HepG2 (cell line): ENCODE data around the gene TTC31. TPM values are rescaled to one million over a fixed set of nuclear protein-coding genes. Genes with fewer than 3 reads are reported as not detected.

Experiments
- ATAC-seq: fragments of 200-7000 bp; cut with Tn5 transposase; 3 replicates; pipeline ENCODE4 v1.9.1; 2020; ENCODE audit warnings: mild to moderate bottlenecking, moderate library complexity
- BruUV-seq: library from RNA; stranded (reverse); fragments of 400-500 nt; replicated peaks from 2 replicates; lab custom pipeline; 2021; lab: Mats Ljungman, UMichigan
- CTCF ChIA-PET: fragments of 300-600 bp; formaldehyde crosslinking; extraction: SDS; loops from one replicate; lab custom pipeline; 2021; ENCODE audit warnings: low total read pairs, inconsistent platforms, low intra/inter-chr PET ratio; lab: Yijun Ruan, JAX
- POLR2A ChIA-PET: fragments of 350-600 bp; sonication (Branson Sonifier 250); formaldehyde crosslinking; loops from one replicate; lab custom pipeline; 2020; ENCODE audit warnings: antibody characterized with exemption, inconsistent platforms; lab: Yijun Ruan, JAX
- DNase-seq: peaks from one replicate; pipeline ENCODE4 v3.0.0-alpha.2; 2015; ENCODE audit warnings: low spot score
- FAIRE-seq: peaks from 3 replicates; lab custom pipeline; 2011; peaks lifted over from hg19 to GRCh38; lab: Jason Lieb, UNC
- H2AFZ ChIP-seq: one replicate; pipeline ENCODE4 v1.6.1; 2011; ENCODE audit warnings: low read length, inconsistent platforms
- H3K27ac ChIP-seq: fragments of 300-600 bp; 3 replicates; pipeline ENCODE4 v1.8.0; 2011; ENCODE audit warnings: mixed run types, mild to moderate bottlenecking, mixed read lengths, low read length, inconsistent platforms; ENCODE audit not compliant: insufficient read depth; ENCODE audit errors: extremely low read length
- H3K27me3 ChIP-seq, 2 experiments: fragments of 200-600 bp in 1 of 2; 2 replicates in 1 of 2; 3 replicates in 1 of 2; pipeline versions ENCODE4 v1.6.0 to v1.8.0; 2011; ENCODE audit warnings: low read length in 2 of 2, mild to moderate bottlenecking in 2 of 2, moderate library complexity in 2 of 2, inconsistent platforms in 1 of 2; ENCODE audit not compliant: insufficient read depth in 2 of 2, control insufficient read depth in 1 of 2
- H3K36me3 ChIP-seq, 2 experiments: fragments of 200-600 bp in 1 of 2; replicated peaks in 1 of 2; 2 replicates in 1 of 2; 3 replicates in 1 of 2; pipeline versions ENCODE4 v1.5.1 to v1.8.0; 2011; ENCODE audit warnings: low read length in 2 of 2, inconsistent platforms in 1 of 2; ENCODE audit not compliant: insufficient read depth in 2 of 2, control insufficient read depth in 1 of 2
- H3K4me1 ChIP-seq: 2 replicates; pipeline ENCODE4 v1.5.1; 2012; ENCODE audit warnings: low read length, inconsistent platforms; ENCODE audit not compliant: insufficient read depth
- H3K4me2 ChIP-seq: 2 replicates; pipeline ENCODE4 v1.6.0; 2011; ENCODE audit warnings: low read depth, low read length, inconsistent platforms
- H3K4me3 ChIP-seq, 3 experiments: fragments of 200-600 bp in 1 of 3; sonication (generic), shearing (Covaris generic) in 1 of 3; replicated peaks in 1 of 3; 2 replicates each; pipeline ENCODE4 v1.5.1; 2011 to 2016; ENCODE audit warnings: low read length in 3 of 3, inconsistent platforms in 2 of 3, low read depth in 2 of 3, mild to moderate bottlenecking in 2 of 3, control low read depth in 1 of 3, mixed read lengths in 1 of 3; ENCODE audit not compliant: insufficient read depth in 1 of 3
- H3K79me2 ChIP-seq: one replicate; pipeline ENCODE4 v1.6.1; 2011; ENCODE audit warnings: low read length, inconsistent platforms; ENCODE audit not compliant: insufficient read depth
- H3K9ac ChIP-seq: 2 replicates; pipeline ENCODE4 v1.6.0; 2011; ENCODE audit warnings: mild to moderate bottlenecking, low read depth, low read length, inconsistent platforms; ENCODE audit not compliant: insufficient read depth
- H3K9me3 ChIP-seq: 2 replicates; pipeline ENCODE4 v1.5.1; 2012; ENCODE audit warnings: mild to moderate bottlenecking, low read length
- H4K20me1 ChIP-seq: 2 replicates; pipeline ENCODE4 v1.6.0; 2011; ENCODE audit warnings: inconsistent platforms, mild to moderate bottlenecking, low read length, moderate library complexity; ENCODE audit not compliant: insufficient read depth
- ARID2 ChIP-seq: sonication (generic); formaldehyde crosslinking; IDR thresholded peaks from 2 replicates; pipeline ENCODE4 v1.8.1; 2022; ENCODE audit warnings: mild to moderate bottlenecking, missing genetic modification reagents, borderline replicate concordance
- ERF ChIP-seq: IDR thresholded peaks from 2 replicates; pipeline ENCODE4 v1.6.1; 2018; ENCODE audit warnings: missing biosample characterization, missing genetic modification reagents
- FOSL2 ChIP-seq: sonication (generic); formaldehyde crosslinking; IDR thresholded peaks from 2 replicates; pipeline ENCODE4 v1.4.0; 2020; ENCODE audit warnings: missing genetic modification reagents
- IKZF1 ChIP-seq: fragments of 450-650 bp; IDR thresholded peaks from 2 replicates; pipeline ENCODE4 v1.7.1; 2016
- MAZ ChIP-seq, 2 experiments: sonication (generic) in 1 of 2; formaldehyde crosslinking in 1 of 2; IDR thresholded peaks; 2 replicates each; pipeline versions ENCODE4 v1.5.0 to v1.6.1; 2012 to 2020; ENCODE audit warnings: low read depth in 2 of 2, mild to moderate bottlenecking in 2 of 2, borderline replicate concordance in 1 of 2, improper control_type of control experiment in 1 of 2, low read length in 1 of 2, missing genetic modification reagents in 1 of 2, moderate library complexity in 1 of 2
- POLR2A ChIP-seq, 2 experiments: IDR thresholded peaks; 2 replicates each; pipeline ENCODE4 v1.6.1; 2011; ENCODE audit warnings: low read depth in 2 of 2, low read length in 2 of 2, mild to moderate bottlenecking in 1 of 2, moderate library complexity in 1 of 2; ENCODE audit not compliant: insufficient read depth in 1 of 2
- RCOR2 ChIP-seq: IDR thresholded peaks from 2 replicates; pipeline ENCODE4 v1.6.1; 2016; ENCODE audit warnings: missing biosample characterization, missing genetic modification reagents
- TBX3 ChIP-seq: fragments of 450-650 bp; IDR thresholded peaks from 2 replicates; pipeline ENCODE4 v1.6.1; 2017; ENCODE audit warnings: antibody characterized with exemption, mild to moderate bottlenecking, inconsistent platforms, borderline replicate concordance
- XRCC5 ChIP-seq: fragments of 200-400 bp; formaldehyde crosslinking; optimal IDR thresholded peaks from 2 replicates; pipeline ENCODE3; 2017; ENCODE audit warnings: mild to moderate bottlenecking, low read length
- ZFP36L2 ChIP-seq: sonication (generic); formaldehyde crosslinking; IDR thresholded peaks from 2 replicates; pipeline ENCODE4 v1.4.0; 2020; ENCODE audit warnings: missing genetic modification reagents
- ZFP62 ChIP-seq: sonication (generic); formaldehyde crosslinking; IDR thresholded peaks from 2 replicates; pipeline ENCODE4 v1.4.0; 2020; ENCODE audit warnings: missing genetic modification reagents
- ZKSCAN5 ChIP-seq: sonication (generic); formaldehyde crosslinking; IDR thresholded peaks from 2 replicates; pipeline ENCODE4 v1.5.1; 2020; ENCODE audit warnings: mild to moderate bottlenecking, missing genetic modification reagents
- ZNF24 ChIP-seq: fragments of 450-650 bp; IDR thresholded peaks from 2 replicates; pipeline ENCODE4 v1.6.1; 2017; ENCODE audit warnings: antibody characterized with exemption, mild to moderate bottlenecking
- ZNF598 ChIP-seq: sonication (generic); formaldehyde crosslinking; IDR thresholded peaks from 2 replicates; pipeline ENCODE4 v1.5.1; 2020; ENCODE audit warnings: mild to moderate bottlenecking, missing genetic modification reagents, borderline replicate concordance
- WGBS: methylation state at CpG from one replicate; pipeline ENCODE4 v1.1.6; 2017; ENCODE audit warnings: low lambda C conversion rate; 5-methylcytosine and 5-hydroxymethylcytosine counted together
- in situ Hi-C: cut with HindIII; loops from 2 replicates; pipeline ENCODE4 v1.10.0; 2017; ENCODE audit warnings: low pct_unique_long_range_greater_than_20kb; ENCODE audit not compliant: extremely low pct_ligation_motif_present
- intact Hi-C: fragments of 100-400 bp; cut with micrococcal nuclease; formaldehyde crosslinking; loops from one replicate; pipeline ENCODE4 v1.10.0; 2022; ENCODE audit not compliant: unreplicated experiment
- polyA plus RNA-seq, 8 experiments: library from polyadenylated mRNA; depleted of rRNA in 3 of 8; stranded (reverse) in 7 of 8; unstranded in 1 of 8; fragments of >200 nt; fragmentation: Illumina TruSeq in 4 of 8; extraction: Trizol in 4 of 8; gene quantifications; 2 replicates each; pipeline versions ENCODE4 v1.2.1 to v1.2.3, GENCODE V29; 2011 to 2016; ENCODE audit warnings: low read depth in 4 of 8, missing spikeins in 1 of 8, mixed read lengths in 1 of 8; ENCODE audit not compliant: insufficient read depth in 1 of 8
- total RNA-seq, 5 experiments: library from RNA; depleted of rRNA; stranded (reverse); fragments of >200 nt; fragmentation: Illumina TruSeq; extraction: Trizol; gene quantifications; 2 replicates each; pipeline ENCODE4 v1.2.3, GENCODE V29; 2016; ENCODE audit warnings: low read depth in 1 of 5
- TF ChIP-seq, protein P1 (sequence below): sonication (generic); formaldehyde crosslinking; conservative IDR thresholded peaks from 2 replicates; pipeline ENCODE4 v1.4.0; 2020; ENCODE audit warnings: missing genetic modification reagents
- TF ChIP-seq, protein P2 (sequence below): sonication (generic); formaldehyde crosslinking; IDR thresholded peaks from 2 replicates; pipeline ENCODE4 v1.4.0; 2020; ENCODE audit warnings: mild to moderate bottlenecking, missing genetic modification reagents

The TTC31 gene
- total and polyA plus RNA-seq, 2 of the 13 experiments (the other 11 are each of a cell fraction or from before 2014, with no cell fraction given), result 28.3 to 39.5 TPM

DNA sequence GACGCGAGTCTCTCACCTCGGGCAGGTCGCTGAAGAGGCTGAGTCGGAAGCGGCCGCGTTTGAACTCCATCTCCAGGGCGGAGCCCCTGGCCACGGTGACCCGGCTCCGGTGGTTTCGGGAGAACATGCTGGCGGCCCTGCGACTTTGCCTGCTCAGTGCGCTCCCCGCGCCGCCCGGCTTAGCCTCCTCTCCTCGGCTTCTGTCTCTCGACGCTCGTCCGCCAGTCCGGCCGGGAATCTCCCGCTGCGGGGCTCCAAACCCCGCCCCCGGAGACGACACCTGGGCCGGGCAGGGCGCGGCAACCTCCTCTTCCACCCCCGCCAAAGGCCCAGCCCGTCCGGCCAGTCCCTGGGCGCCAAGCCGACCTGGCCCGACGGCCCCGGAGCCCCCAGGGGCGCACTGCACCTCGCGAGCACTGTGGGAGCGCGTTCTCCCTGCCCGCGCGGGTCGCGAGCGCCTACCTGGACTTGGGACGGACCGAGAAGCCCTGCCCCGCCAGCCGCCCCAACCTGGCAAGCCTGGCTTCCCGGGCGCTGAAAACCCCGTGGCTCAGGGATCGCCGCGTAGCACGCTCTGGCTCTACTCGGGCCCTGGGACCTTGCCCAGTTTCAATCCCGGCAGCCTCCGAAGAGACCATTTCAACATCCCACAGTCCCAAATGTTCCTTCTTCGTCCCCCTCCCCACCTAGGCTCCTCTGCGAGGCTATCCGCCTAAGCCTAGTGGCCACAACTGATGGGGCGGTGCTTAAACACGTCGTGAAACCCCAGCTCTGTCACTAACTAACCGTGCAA lies 41.0 kb upstream of the TTC31 start, which contains the start of gene RTKN:
RTKN (minus strand) TSS at position 248 of the 793 bp plus-strand sequence; CDS start at position 127, 121 bp downstream.
- peak; percentile 96 for DNase-seq
- no peaks in the 10 kb centered on the region for H3K9me3 ChIP-seq
- peaks cover 68% of the 10 kb centered on the region for H3K4me1 ChIP-seq
- H3K27me3 ChIP-seq, result no peaks in the 10 kb centered on the region; a peak in 1 of 5 replicates
- ChIA-PET POLR2A (interaction anchor here (0.9 to 11.6 kb wide), 20 partner anchors 12 to 264 kb away, joined by 3 to 342 read pairs (median 10); partner anchors contain the start of genes AUP1, C2orf81, CCDC142 and DQX1), CTCF (no interaction called here)
- H3K27ac ChIP-seq, result peak within 1 kb of the TSS; percentile 91
- H3K36me3 ChIP-seq, result peaks cover 14 to 28% of the 10 kb centered on the region in 2 experiments
- H2AFZ ChIP-seq, result no peak within 1 kb of the TSS
- in situ Hi-C loops (no loop called here), intact Hi-C loops (loop anchor here (1.0 to 2.0 kb wide), 2 partner anchors 17 to 59 kb away; no protein-coding TSS in a partner anchor)
- TSS peak; percentile 67 for BruUV-seq
- under 1% methylated on average over 51 of the region's 75 CpGs for WGBS
- ATAC-seq, result peak; percentile 70
- peak within 1 kb of the TSS; percentile 91 for H3K9ac ChIP-seq
- peaks cover 51% of the 10 kb centered on the region for H3K79me2 ChIP-seq
- H3K4me3 ChIP-seq, result peak within 1 kb of the TSS; percentile 76 to 94 (median 93)
- FAIRE-seq, result peak; percentile 90
- H4K20me1 ChIP-seq, result peaks cover 34% of the 10 kb centered on the region
- H3K4me2 ChIP-seq, result peak within 1 kb of the TSS; percentile 95
- peak; percentile 82; the same call in 1 of the 2 replicates for TF ChIP-seq ARID2
- TF ChIP-seq ZFP62 (CRISPR knock-in tag), result 0 out of 2 replicates have a peak, but pooled peaks have one; percentile 77
- TF ChIP-seq, protein P1, sequence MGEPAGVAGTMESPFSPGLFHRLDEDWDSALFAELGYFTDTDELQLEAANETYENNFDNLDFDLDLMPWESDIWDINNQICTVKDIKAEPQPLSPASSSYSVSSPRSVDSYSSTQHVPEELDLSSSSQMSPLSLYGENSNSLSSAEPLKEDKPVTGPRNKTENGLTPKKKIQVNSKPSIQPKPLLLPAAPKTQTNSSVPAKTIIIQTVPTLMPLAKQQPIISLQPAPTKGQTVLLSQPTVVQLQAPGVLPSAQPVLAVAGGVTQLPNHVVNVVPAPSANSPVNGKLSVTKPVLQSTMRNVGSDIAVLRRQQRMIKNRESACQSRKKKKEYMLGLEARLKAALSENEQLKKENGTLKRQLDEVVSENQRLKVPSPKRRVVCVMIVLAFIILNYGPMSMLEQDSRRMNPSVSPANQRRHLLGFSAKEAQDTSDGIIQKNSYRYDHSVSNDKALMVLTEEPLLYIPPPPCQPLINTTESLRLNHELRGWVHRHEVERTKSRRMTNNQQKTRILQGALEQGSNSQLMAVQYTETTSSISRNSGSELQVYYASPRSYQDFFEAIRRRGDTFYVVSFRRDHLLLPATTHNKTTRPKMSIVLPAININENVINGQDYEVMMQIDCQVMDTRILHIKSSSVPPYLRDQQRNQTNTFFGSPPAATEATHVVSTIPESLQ (CRISPR knock-in tag), result 0 out of 2 replicates have a peak, but pooled peaks have one; percentile 77
- TF ChIP-seq ERF (CRISPR knock-in tag), result peak; percentile 81; the same call in 1 of the 2 replicates
- TF ChIP-seq ZKSCAN5 (CRISPR knock-in tag), result no peak; the same call in 1 of the 2 replicates
- TF ChIP-seq, protein P2, sequence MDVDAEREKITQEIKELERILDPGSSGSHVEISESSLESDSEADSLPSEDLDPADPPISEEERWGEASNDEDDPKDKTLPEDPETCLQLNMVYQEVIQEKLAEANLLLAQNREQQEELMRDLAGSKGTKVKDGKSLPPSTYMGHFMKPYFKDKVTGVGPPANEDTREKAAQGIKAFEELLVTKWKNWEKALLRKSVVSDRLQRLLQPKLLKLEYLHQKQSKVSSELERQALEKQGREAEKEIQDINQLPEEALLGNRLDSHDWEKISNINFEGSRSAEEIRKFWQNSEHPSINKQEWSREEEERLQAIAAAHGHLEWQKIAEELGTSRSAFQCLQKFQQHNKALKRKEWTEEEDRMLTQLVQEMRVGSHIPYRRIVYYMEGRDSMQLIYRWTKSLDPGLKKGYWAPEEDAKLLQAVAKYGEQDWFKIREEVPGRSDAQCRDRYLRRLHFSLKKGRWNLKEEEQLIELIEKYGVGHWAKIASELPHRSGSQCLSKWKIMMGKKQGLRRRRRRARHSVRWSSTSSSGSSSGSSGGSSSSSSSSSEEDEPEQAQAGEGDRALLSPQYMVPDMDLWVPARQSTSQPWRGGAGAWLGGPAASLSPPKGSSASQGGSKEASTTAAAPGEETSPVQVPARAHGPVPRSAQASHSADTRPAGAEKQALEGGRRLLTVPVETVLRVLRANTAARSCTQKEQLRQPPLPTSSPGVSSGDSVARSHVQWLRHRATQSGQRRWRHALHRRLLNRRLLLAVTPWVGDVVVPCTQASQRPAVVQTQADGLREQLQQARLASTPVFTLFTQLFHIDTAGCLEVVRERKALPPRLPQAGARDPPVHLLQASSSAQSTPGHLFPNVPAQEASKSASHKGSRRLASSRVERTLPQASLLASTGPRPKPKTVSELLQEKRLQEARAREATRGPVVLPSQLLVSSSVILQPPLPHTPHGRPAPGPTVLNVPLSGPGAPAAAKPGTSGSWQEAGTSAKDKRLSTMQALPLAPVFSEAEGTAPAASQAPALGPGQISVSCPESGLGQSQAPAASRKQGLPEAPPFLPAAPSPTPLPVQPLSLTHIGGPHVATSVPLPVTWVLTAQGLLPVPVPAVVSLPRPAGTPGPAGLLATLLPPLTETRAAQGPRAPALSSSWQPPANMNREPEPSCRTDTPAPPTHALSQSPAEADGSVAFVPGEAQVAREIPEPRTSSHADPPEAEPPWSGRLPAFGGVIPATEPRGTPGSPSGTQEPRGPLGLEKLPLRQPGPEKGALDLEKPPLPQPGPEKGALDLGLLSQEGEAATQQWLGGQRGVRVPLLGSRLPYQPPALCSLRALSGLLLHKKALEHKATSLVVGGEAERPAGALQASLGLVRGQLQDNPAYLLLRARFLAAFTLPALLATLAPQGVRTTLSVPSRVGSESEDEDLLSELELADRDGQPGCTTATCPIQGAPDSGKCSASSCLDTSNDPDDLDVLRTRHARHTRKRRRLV (CRISPR knock-in tag), result no peak
- no peak for TF ChIP-seq IKZF1
- peak; percentile 87 for TF ChIP-seq XRCC5
- TF ChIP-seq FOSL2 (CRISPR knock-in tag), result peak; percentile 68
- TF ChIP-seq POLR2A (IDR thresholded peaks at IDR 0.05; ENCODE audit: insufficient read depth in 1 of 2, low read depth in 2 of 2, low read length in 2 of 2), result peak; percentile 98
- TF ChIP-seq TBX3, result peak; percentile 38; the same call in 1 of the 2 replicates
- TF ChIP-seq MAZ (IDR thresholded peaks at IDR 0.05; ENCODE audit: borderline replicate concordance, low read depth, low read length), result no peak
- peak; percentile 89 for TF ChIP-seq MAZ (CRISPR knock-in tag; IDR thresholded peaks at IDR 0.05; ENCODE audit: low read depth)
- no peak for TF ChIP-seq RCOR2 (CRISPR knock-in tag)
- peak; percentile 72; the same call in 1 of the 2 replicates for TF ChIP-seq ZFP36L2
- TF ChIP-seq ZNF598 (CRISPR knock-in tag), result peak; percentile 79
- TF ChIP-seq ZNF24, result 0 out of 2 replicates have a peak, but pooled peaks have one; percentile 7
